ENCODE results near the gene ROBO1.
"Not testable (repeated sequence)": the region's sequence is repeated elsewhere in the genome, so short reads cannot be mapped to it uniquely, and the experiment has no call there.

ROBO1 gene

DNA sequence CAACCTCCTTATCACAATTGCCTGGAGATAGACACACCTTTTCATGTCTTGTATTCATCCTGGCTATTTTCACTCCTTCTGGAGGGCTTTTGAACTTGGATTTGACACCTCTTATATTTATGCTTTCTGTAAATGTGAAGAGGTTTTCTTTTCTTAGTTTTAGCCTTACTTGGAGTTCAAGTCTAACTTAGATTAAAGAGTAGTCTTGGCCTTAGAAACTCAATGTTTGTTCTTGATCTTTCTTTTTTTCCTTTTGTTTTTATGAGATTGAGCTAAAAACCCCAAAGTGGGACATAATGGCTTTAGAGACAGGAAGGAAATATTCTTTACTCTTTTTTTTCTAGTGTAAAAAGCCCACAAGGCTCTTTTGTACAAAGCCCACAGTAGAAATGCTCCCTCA is 1054.9 kb downstream of the ROBO1 start:
- no peak for DNase-seq
- TF ChIP-seq GATA1 (IDR thresholded peaks at IDR 0.05; ENCODE audit: low read depth, low read length) = no peak
- TF ChIP-seq POLR2A (IDR thresholded peaks at IDR 0.05; ENCODE audit: low read length) = no peak

DNA sequence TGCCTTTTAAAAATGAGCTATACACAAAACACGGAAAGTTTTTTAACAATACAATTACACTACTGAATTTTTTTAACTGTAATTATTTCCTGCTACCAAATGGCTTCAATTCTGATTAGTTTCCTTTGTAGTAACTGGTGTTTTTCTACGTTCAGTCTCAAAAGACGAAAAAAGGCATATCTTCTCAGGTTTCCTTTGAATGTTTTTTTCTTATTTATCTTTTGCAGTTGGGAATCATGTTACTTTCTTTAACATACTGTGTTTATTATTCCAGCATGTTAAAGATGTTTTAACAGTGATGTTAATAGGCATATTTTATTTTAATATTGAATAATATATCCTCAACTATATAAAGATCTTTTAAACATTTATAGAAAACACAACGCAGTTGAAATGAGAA is 1055.5 kb downstream of the ROBO1 start:
- no peak for DNase-seq

DNA sequence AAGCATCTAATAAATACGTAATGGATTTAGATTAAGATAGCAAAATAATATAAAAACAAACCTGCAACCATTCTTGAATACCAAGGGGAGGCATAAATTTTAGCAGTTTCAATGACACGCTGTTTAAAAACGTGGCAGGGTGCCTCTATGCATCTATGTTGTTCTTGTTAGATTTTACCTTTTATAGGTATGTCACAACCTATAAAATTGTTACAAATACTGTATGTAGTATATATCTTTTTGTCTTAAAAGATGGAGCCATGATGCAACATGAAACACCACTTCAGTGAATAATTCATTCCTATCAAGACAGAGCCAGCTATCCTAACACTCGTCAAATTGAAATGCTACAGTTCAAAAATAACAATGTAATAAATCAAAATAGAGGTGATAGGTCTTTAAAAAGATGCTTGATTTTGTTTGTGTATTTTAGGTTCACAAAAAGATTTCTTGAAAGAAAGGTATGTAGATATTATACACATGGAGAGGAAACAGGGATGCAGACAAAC is 1059.2 kb downstream of the ROBO1 start:
- no peak for DNase-seq
- TF ChIP-seq POLR2A (IDR thresholded peaks at IDR 0.05; ENCODE audit: low read length) (no peak), GATA1 (IDR thresholded peaks at IDR 0.05; ENCODE audit: low read depth, low read length) (no peak)

More for the DNA sequence above, 1055.5 kb downstream of the ROBO1 start:
- TF ChIP-seq GATA1 (IDR thresholded peaks at IDR 0.05; ENCODE audit: low read depth, low read length) (no peak), POLR2A (IDR thresholded peaks at IDR 0.05; ENCODE audit: low read length) (no peak)

GRCh38 chr3:78707609-78708008 is 1060.2 kb downstream of the ROBO1 start:
- DNase-seq = no peak
- TF ChIP-seq POLR2A (IDR thresholded peaks at IDR 0.05; ENCODE audit: low read length) = no peak
- TF ChIP-seq GATA1 (IDR thresholded peaks at IDR 0.05; ENCODE audit: low read depth, low read length) = no peak

GRCh38 chr3:78706906-78707523 is 1060.8 kb downstream of the ROBO1 start:
- no peak for DNase-seq

GRCh38 chr3:78703944-78704343 is 1063.9 kb downstream of the ROBO1 start:
- no peak for DNase-seq
- TF ChIP-seq GATA1 (IDR thresholded peaks at IDR 0.05; ENCODE audit: low read depth, low read length) (no peak), POLR2A (IDR thresholded peaks at IDR 0.05; ENCODE audit: low read length) (no peak)

More at GRCh38 chr3:78706906-78707523, 1060.8 kb downstream of the ROBO1 start:
- TF ChIP-seq GATA1 (IDR thresholded peaks at IDR 0.05; ENCODE audit: low read depth, low read length) = no peak
- TF ChIP-seq POLR2A (IDR thresholded peaks at IDR 0.05; ENCODE audit: low read length) = no peak

DNA sequence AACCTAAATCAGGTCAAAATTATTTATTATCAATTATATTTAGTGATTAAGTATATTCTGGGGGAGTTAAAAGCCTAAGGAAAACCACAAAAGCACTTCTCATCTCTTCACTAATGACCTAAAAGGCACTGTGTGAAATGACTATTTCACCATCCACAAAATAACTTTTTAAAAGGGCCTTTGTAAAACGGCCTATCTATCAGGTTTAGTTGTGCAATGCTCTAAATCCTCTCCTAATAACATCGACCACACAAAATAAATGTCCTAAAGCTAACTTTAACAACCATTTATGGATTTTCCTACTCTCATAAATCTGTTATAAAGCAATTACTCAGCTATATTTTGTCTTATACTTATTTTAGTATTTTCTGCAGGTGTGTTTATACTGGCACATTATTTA is 1066.3 kb downstream of the ROBO1 start:
- TF ChIP-seq GATA1 (IDR thresholded peaks at IDR 0.05; ENCODE audit: low read depth, low read length) (no peak), POLR2A (IDR thresholded peaks at IDR 0.05; ENCODE audit: low read length) (no peak)
- DNase-seq = no peak

- TF ChIP-seq GATA1 (IDR thresholded peaks at IDR 0.05; ENCODE audit: low read depth, low read length) (no peak), POLR2A (IDR thresholded peaks at IDR 0.05; ENCODE audit: low read length) (no peak)
- DNase-seq = no peak
Observed at GRCh38 chr3:78698431-78698830, 1069.4 kb downstream of the ROBO1 start.

- no peak for DNase-seq
- TF ChIP-seq GATA1 (IDR thresholded peaks at IDR 0.05; ENCODE audit: low read depth, low read length) (no peak), POLR2A (IDR thresholded peaks at IDR 0.05; ENCODE audit: low read length) (no peak)
Observed at GRCh38 chr3:78697426-78697825, 1070.4 kb downstream of the ROBO1 start.

- TF ChIP-seq GATA1 (IDR thresholded peaks at IDR 0.05; ENCODE audit: low read depth, low read length) (no peak), POLR2A (IDR thresholded peaks at IDR 0.05; ENCODE audit: low read length) (no peak)
- DNase-seq = no peak
Observed at GRCh38 chr3:78690766-78691165, 1077.0 kb downstream of the ROBO1 start.

DNA sequence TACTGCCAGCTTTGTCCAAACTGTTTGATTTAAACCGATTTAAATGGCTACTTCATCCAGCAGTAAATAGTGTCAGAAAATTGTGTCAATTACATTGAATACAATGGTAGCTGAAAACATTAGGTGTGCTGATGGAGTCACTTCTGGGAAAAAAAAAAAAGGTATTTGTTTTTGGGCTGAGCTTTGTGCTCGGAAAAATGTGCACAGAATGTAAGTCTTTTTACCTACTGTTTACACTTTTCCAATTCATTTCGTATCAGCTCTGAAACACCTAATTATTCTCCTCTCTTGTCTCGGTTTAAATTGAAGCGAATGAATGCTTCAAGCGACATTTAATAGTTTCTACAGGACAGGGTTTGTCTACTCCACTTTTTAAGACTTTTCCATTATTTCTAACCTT is 1078.4 kb downstream of the ROBO1 start:
- no peak for TF ChIP-seq POLR2A (IDR thresholded peaks at IDR 0.05; ENCODE audit: low read length)
- no peak for TF ChIP-seq GATA1 (IDR thresholded peaks at IDR 0.05; ENCODE audit: low read depth, low read length)
- DNase-seq = no peak

DNA sequence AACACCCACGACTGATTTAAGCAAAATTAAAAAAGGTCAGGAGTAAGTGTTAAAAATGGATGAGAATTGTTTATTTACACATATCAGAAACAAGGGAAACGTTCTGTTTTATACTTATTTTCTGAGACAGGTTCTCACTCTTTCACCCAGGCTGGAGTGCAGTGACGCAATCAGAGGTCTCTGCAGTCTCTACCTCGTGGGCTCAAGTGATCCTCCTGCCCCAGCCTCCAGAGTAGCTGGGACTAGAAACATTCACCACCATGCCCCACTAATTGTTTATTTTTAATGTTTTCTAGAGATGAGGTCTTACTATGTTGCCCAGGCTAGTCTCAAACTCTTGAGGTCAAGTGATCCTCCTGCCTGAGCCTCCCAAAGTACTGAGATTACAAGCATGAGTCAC is 1080.3 kb downstream of the ROBO1 start:
- no peak for DNase-seq
- TF ChIP-seq GATA1 (IDR thresholded peaks at IDR 0.05; ENCODE audit: low read depth, low read length) = no peak
- no peak for TF ChIP-seq POLR2A (IDR thresholded peaks at IDR 0.05; ENCODE audit: low read length)

GRCh38 chr3:78683284-78683683 is 1084.5 kb downstream of the ROBO1 start:
- DNase-seq = no peak
- TF ChIP-seq POLR2A (IDR thresholded peaks at IDR 0.05; ENCODE audit: low read length) (no peak), GATA1 (IDR thresholded peaks at IDR 0.05; ENCODE audit: low read depth, low read length) (no peak)

DNA sequence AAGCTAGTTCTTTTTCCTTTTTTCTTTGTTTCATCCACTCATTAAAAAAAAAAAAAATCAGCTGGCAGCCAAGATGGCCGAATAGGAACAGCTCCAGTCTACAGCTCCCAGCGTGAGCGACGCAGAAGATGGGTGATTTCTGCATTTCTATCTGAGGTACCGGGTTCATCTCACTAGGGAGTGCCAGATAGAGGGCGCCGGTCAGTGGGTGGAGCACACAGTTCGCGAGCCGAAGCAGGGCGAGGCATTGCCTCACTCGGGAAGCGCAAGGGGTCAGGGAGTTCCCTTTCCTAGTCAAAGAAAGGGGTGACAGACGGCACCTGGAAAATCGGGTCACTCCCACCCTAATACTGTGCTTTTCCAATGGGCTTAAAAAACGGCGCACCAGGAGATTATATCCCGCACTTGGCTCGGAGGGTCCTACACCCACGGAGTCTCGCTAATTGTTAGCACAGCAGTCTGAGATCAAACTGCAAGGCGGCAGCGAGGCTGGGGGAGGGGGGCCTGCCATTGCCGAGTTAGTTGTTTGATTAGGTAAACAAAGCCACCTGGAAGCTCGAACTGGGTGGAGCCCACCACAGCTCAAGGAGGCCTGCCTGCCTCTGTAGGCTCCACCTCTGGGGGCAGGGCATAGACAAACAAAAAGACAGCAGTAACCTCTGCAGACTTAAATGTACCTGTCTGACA is 1092.5 kb downstream of the ROBO1 start:
- not testable (repeated sequence) for DNase-seq

GRCh38 chr3:78670746-78671145 is 1097.1 kb downstream of the ROBO1 start:
- TF ChIP-seq POLR2A (IDR thresholded peaks at IDR 0.05; ENCODE audit: low read length) (no peak), GATA1 (IDR thresholded peaks at IDR 0.05; ENCODE audit: low read depth, low read length) (no peak)
- no peak for DNase-seq
